ENCODE data around the gene AKAP13. TPM values are rescaled to one million over a fixed set of nuclear protein-coding genes. Genes with fewer than 3 reads are reported as not detected.

AKAP13 gene
- total and polyA plus RNA-seq, 2 of the 13 experiments (the other 11 are each of a cell fraction or from before 2014, with no cell fraction given) = 6.7 to 27.1 TPM

DNA sequence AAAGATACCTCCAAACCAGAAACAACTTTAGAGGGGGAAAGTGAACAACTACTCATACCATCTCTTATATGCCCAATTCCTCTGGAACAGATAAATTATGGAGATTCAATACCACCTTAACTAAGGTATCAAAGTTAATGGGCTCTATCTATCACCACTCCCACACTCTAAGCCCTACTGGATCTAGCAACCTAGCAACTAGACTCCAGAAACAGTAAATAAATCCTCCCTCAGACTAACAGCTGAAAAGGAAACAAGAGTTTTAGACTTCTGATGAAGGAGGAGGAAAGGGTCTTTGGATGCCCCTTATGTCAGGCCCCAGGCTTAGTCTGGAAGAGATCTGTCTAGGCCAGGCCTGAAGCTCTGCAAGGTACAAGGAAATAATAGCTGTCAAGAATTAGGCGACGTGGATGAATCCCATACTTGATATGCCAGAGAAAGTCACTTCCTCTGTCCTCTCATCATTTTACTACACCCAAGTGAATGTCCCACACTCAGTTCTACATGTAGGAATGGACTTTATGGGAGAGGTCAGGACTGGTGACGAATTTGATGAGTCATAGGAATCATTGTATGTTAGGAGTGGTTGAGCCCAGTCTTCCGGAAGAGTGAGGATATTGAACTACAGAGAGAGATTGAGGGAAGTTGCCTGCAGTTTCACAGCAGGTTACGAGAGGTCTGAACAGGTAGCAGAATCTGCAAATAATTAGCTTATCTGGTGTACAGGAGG, 113.8 kb downstream of the AKAP13 start (continued):
- TF ChIP-seq ZNF407 (CRISPR knock-in tag; IDR thresholded peaks at IDR 0.05; ENCODE audit: not compliant biosample characterization) (no peak), SALL1 (CRISPR knock-in tag; IDR thresholded peaks at IDR 0.05) (no peak), FOXK1 (CRISPR knock-in tag; IDR thresholded peaks at IDR 0.05; ENCODE audit: borderline replicate concordance, low read depth) (no peak), THAP11 (CRISPR knock-in tag; IDR thresholded peaks at IDR 0.05) (no peak), ZNF556 (CRISPR knock-in tag; IDR thresholded peaks at IDR 0.05; ENCODE audit: borderline replicate concordance) (no peak), ETS1 (CRISPR knock-in tag; IDR thresholded peaks at IDR 0.05) (no peak), MXI1 (IDR thresholded peaks at IDR 0.05; ENCODE audit: borderline replicate concordance, low read depth, low read length) (no peak), ZMAT3 (CRISPR knock-in tag; conservative IDR thresholded peaks at IDR 0.05) (no peak), RXRA (CRISPR knock-in tag; IDR thresholded peaks at IDR 0.05) (no peak), SP4 (CRISPR knock-in tag; IDR thresholded peaks at IDR 0.05) (no peak), PLRG1 (conservative IDR thresholded peaks at IDR 0.05) (no peak), SP1 (IDR thresholded peaks at IDR 0.05) (no peak), SP1 (CRISPR knock-in tag; IDR thresholded peaks at IDR 0.05) (no peak), ZC3H4 (CRISPR knock-in tag; IDR thresholded peaks at IDR 0.05; ENCODE audit: borderline replicate concordance) (no peak), FOSL2 (CRISPR knock-in tag; IDR thresholded peaks at IDR 0.05) (0 out of 2 replicates have a peak, but pooled peaks have one; percentile 9), FOXA1 (IDR thresholded peaks at IDR 0.05) (no peak), FOXA1 (CRISPR knock-in tag; IDR thresholded peaks at IDR 0.05) (no peak), ZNF570 (CRISPR knock-in tag; IDR thresholded peaks at IDR 0.05; ENCODE audit: borderline replicate concordance) (no peak), ARHGAP35 (CRISPR knock-in tag; IDR thresholded peaks at IDR 0.05; ENCODE audit: borderline replicate concordance) (no peak), SMAD3 (CRISPR knock-in tag; IDR thresholded peaks at IDR 0.05) (no peak)
- TF ChIP-seq, protein P1, sequence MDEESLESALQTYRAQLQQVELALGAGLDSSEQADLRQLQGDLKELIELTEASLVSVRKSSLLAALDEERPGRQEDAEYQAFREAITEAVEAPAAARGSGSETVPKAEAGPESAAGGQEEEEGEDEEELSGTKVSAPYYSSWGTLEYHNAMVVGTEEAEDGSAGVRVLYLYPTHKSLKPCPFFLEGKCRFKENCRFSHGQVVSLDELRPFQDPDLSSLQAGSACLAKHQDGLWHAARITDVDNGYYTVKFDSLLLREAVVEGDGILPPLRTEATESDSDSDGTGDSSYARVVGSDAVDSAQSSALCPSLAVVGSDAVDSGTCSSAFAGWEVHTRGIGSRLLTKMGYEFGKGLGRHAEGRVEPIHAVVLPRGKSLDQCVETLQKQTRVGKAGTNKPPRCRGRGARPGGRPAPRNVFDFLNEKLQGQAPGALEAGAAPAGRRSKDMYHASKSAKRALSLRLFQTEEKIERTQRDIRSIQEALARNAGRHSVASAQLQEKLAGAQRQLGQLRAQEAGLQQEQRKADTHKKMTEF (CRISPR knock-in tag; IDR thresholded peaks at IDR 0.05) = no peak
